Measurements from ENCODE around the gene CDC42BPA.

CDC42BPA gene

GRCh38 chr1:226950871-226951270 is 367.4 kb downstream of the CDC42BPA start:
- H3K4me3 ChIP-seq (ENCODE audit: low read depth, low read length) = no peak overlapping the region
- no peak for TF ChIP-seq CTCF (IDR thresholded peaks at IDR 0.05; ENCODE audit: borderline replicate concordance, insufficient read depth, low read depth, low read length)

DNA sequence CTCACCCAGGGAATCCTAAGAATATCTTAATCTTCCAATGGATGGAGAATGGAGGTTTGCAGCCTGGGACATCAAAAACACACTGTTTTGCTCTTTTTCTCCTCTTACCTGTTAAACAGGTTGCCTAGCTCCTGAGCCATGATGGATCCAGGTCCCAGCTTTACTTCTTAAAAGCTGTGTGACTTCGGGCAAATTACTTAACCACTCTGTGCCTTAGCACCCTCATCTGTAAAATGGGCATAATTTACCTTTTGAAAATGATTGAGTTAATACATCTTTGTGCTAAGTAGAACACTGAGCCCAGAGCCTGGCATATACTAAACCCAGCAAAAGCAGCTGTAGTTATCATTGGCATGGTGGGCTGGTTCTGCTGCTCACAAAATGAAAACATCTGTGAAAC is 368.0 kb downstream of the CDC42BPA start:
- no peak overlapping the region for H3K4me3 ChIP-seq (ENCODE audit: low read depth, low read length)
- no peak for TF ChIP-seq CTCF (IDR thresholded peaks at IDR 0.05; ENCODE audit: borderline replicate concordance, insufficient read depth, low read depth, low read length)

DNA sequence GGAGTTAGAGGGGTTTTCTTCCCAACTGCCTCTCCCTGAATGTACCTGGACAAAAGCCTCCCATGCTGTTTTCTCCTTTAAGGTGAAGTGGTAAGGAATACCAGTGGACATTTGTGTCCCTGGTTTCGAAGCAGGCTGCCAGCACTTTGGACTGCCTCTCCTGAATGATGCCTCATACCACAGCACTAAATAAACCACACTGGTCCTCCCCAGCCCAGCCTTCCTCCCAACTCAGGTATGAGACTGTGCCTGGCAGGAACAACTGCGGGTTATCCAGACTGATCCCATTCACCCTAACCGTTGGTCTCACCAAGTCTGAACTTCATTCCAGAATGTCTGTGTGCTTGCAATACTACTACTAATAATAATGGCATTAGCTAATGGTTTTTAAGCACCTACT is 368.9 kb downstream of the CDC42BPA start:
- no peak for TF ChIP-seq CTCF (IDR thresholded peaks at IDR 0.05; ENCODE audit: borderline replicate concordance, insufficient read depth, low read depth, low read length)
- H3K4me3 ChIP-seq (ENCODE audit: low read depth, low read length) = no peak overlapping the region

GRCh38 chr1:226948996-226949395 is 369.3 kb downstream of the CDC42BPA start:
- H3K4me3 ChIP-seq (ENCODE audit: low read depth, low read length) = no peak overlapping the region
- TF ChIP-seq CTCF (IDR thresholded peaks at IDR 0.05; ENCODE audit: borderline replicate concordance, insufficient read depth, low read depth, low read length) = no peak

GRCh38 chr1:226948480-226948879 is 369.8 kb downstream of the CDC42BPA start:
- no peak for TF ChIP-seq CTCF (IDR thresholded peaks at IDR 0.05; ENCODE audit: borderline replicate concordance, insufficient read depth, low read depth, low read length)

DNA sequence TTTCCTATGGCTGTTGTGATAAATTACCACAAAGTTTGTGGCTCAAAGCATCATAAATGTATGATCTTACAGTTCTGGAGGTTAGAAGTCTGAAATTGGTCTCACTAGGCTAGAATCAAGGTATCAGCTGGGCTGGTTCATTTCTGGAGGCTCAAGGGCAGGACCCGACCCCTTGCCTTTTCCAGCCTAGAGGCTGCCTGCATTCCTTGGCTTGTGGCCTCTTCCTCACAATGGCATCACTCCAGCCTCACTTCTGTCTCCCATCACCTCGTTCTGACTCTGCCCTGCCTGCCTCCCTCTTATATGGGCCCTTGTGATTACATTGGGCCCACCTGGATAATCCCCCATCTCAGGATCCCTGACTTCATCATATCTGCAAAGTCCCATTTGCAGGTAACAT is 370.2 kb downstream of the CDC42BPA start:
- TF ChIP-seq CTCF (IDR thresholded peaks at IDR 0.05; ENCODE audit: borderline replicate concordance, insufficient read depth, low read depth, low read length) = no peak
- H3K4me3 ChIP-seq (ENCODE audit: low read depth, low read length) = no peak overlapping the region

More at GRCh38 chr1:226948480-226948879, 369.8 kb downstream of the CDC42BPA start:
- no peak overlapping the region for H3K4me3 ChIP-seq (ENCODE audit: low read depth, low read length)

GRCh38 chr1:226946841-226947240 is 371.5 kb downstream of the CDC42BPA start:
- TF ChIP-seq CTCF (IDR thresholded peaks at IDR 0.05; ENCODE audit: borderline replicate concordance, insufficient read depth, low read depth, low read length) = no peak
- no peak overlapping the region for H3K4me3 ChIP-seq (ENCODE audit: low read depth, low read length)

All from GM12875 (cell line).